SJCRH30 (cell line): ENCODE measurements around the gene GP1BA. TPM values are rescaled to one million over a fixed set of nuclear protein-coding genes. Genes with fewer than 3 reads are reported as not detected.
A peak's percentile ranks its signal among the peaks of the same experiment; 100 is the strongest.

Experiments used
- DNase-seq, 2 experiments: peaks; one replicate each; pipeline ENCODE4 v3.0.0-alpha.2; 2015 to 2020
- H3K27ac ChIP-seq: fragments of 250-450 bp; sonication (Bioruptor Pico); 2 replicates; pipeline ENCODE4 v1.5.1; 2020; ENCODE audit warnings: mild to moderate bottlenecking, moderate library complexity
- H3K27me3 ChIP-seq: fragments of 250-450 bp; sonication (Bioruptor Pico); 2 replicates; pipeline ENCODE4 v1.5.1; 2020; ENCODE audit warnings: mild to moderate bottlenecking, moderate library complexity
- H3K36me3 ChIP-seq: fragments of 250-450 bp; sonication (Bioruptor Pico); 2 replicates; pipeline ENCODE4 v1.5.1; 2020; ENCODE audit warnings: mild to moderate bottlenecking, moderate library complexity
- H3K4me1 ChIP-seq: fragments of 250-450 bp; sonication (Bioruptor Pico); 2 replicates; pipeline ENCODE4 v1.5.1; 2020; ENCODE audit warnings: mild to moderate bottlenecking, moderate library complexity
- H3K4me3 ChIP-seq: fragments of 250-450 bp; sonication (Bioruptor Pico); 2 replicates; pipeline ENCODE4 v1.5.1; 2020; ENCODE audit warnings: mild to moderate bottlenecking, moderate library complexity
- H3K9me3 ChIP-seq: fragments of 250-450 bp; sonication (Bioruptor Pico); replicated peaks from 2 replicates; pipeline ENCODE4 v1.5.1; 2020; ENCODE audit warnings: mild to moderate bottlenecking, moderate library complexity
- total RNA-seq: library from RNA; depleted of rRNA; stranded (reverse); fragments of >200 nt; shearing (Covaris generic); gene quantifications from 2 replicates; pipeline ENCODE4 v1.2.3, GENCODE V29; 2014

Gene GP1BA
- total RNA-seq, 1 experiment from 2014 or later = not detected

GRCh38 chr17:4939796-4940554 lies 7.9 kb downstream of the GP1BA start, which contains the start of the genes RNF167 and SLC25A11:
Gene RNF167, plus strand, starts transcription at chr17:4940268. Its CDS starts 642 bp downstream, at chr17:4940910.
Gene SLC25A11, minus strand, starts transcription at chr17:4940046. Its CDS starts 136 bp downstream, at chr17:4939910.
- Histone ChIP-seq H3K36me3 (peaks cover 17% of the 10 kb centered on the region), H3K9me3 (no peaks in the 10 kb centered on the region)

GRCh38 chr17:4940555-4941318 lies 8.7 kb downstream of the GP1BA start:
- DNase-seq = peak in 1 of 2 experiments; percentile 81
- Histone ChIP-seq H3K4me1 (peaks cover 12% of the 10 kb centered on the region), H3K9me3 (no peaks in the 10 kb centered on the region), H3K27ac (peak overlapping the region; percentile 90), H3K36me3 (peaks cover 24% of the 10 kb centered on the region), H3K4me3 (peak overlapping the region; percentile 67), H3K27me3 (no peaks in the 10 kb centered on the region)

More at GRCh38 chr17:4939796-4940554, 7.9 kb downstream of the GP1BA start, which contains the start of the genes RNF167 and SLC25A11:
- Histone ChIP-seq H3K4me1 (peaks cover 4% of the 10 kb centered on the region), H3K27me3 (no peaks in the 10 kb centered on the region), H3K27ac (peak within 1 kb of the TSS; percentile 90), H3K4me3 (peak within 1 kb of the TSS; percentile 67)
- peak; percentile 95 to 97 for DNase-seq

- H3K27ac ChIP-seq = peak overlapping the region; percentile 90; the same call in 1 of the 2 replicates
- peaks cover 12% of the 10 kb centered on the region for H3K4me1 ChIP-seq
- H3K27me3 ChIP-seq = no peaks in the 10 kb centered on the region
- DNase-seq = no peak
- H3K36me3 ChIP-seq = peaks cover 27% of the 10 kb centered on the region
- no peaks in the 10 kb centered on the region for H3K9me3 ChIP-seq
- peak overlapping the region; percentile 67 for H3K4me3 ChIP-seq
Observed at GRCh38 chr17:4941319-4941610, 9.2 kb downstream of the GP1BA start.

GRCh38 chr17:4942760-4943508 lies 10.9 kb downstream of the GP1BA start:
- Histone ChIP-seq H3K9me3 (no peaks in the 10 kb centered on the region), H3K4me1 (peaks cover 12% of the 10 kb centered on the region), H3K36me3 (peaks cover 38% of the 10 kb centered on the region), H3K27ac (no peak overlapping the region), H3K27me3 (no peaks in the 10 kb centered on the region), H3K4me3 (no peak overlapping the region)
- no peak for DNase-seq

- H3K4me1 ChIP-seq = peaks cover 12% of the 10 kb centered on the region
- no peaks in the 10 kb centered on the region for H3K9me3 ChIP-seq
- H3K4me3 ChIP-seq = no peak overlapping the region
- DNase-seq = no peak
- H3K36me3 ChIP-seq = peaks cover 40% of the 10 kb centered on the region
- no peaks in the 10 kb centered on the region for H3K27me3 ChIP-seq
- H3K27ac ChIP-seq = no peak overlapping the region
Observed at GRCh38 chr17:4944163-4944553, 12.1 kb downstream of the GP1BA start.

- Histone ChIP-seq H3K4me1 (peaks cover 12% of the 10 kb centered on the region), H3K4me3 (no peak overlapping the region), H3K27me3 (no peaks in the 10 kb centered on the region), H3K36me3 (peaks cover 40% of the 10 kb centered on the region), H3K9me3 (no peaks in the 10 kb centered on the region), H3K27ac (peak overlapping the region; percentile 98)
- no peak for DNase-seq
Observed at GRCh38 chr17:4944554-4945175, 12.6 kb downstream of the GP1BA start.

- H3K4me3 ChIP-seq = peak overlapping the region; percentile 96
- H3K27ac ChIP-seq = peak overlapping the region; percentile 98
- DNase-seq = peak; percentile 81
- H3K9me3 ChIP-seq = no peaks in the 10 kb centered on the region
- peaks cover 40% of the 10 kb centered on the region for H3K36me3 ChIP-seq
- H3K4me1 ChIP-seq = peaks cover 12% of the 10 kb centered on the region
- no peaks in the 10 kb centered on the region for H3K27me3 ChIP-seq
Observed at GRCh38 chr17:4945176-4945943, 13.3 kb downstream of the GP1BA start.

- DNase-seq = peak; percentile 77 to 92
- Histone ChIP-seq H3K27me3 (no peaks in the 10 kb centered on the region), H3K4me1 (peaks cover 12% of the 10 kb centered on the region), H3K9me3 (no peaks in the 10 kb centered on the region), H3K36me3 (peaks cover 40% of the 10 kb centered on the region), H3K4me3 (peak overlapping the region; percentile 96), H3K27ac (peak overlapping the region; percentile 98)
Observed at GRCh38 chr17:4945944-4946280, 13.8 kb downstream of the GP1BA start.

GRCh38 chr17:4946312-4946976 lies 14.4 kb downstream of the GP1BA start:
- no peak for DNase-seq
- Histone ChIP-seq H3K4me3 (peak overlapping the region; percentile 96), H3K27ac (peak overlapping the region; percentile 98), H3K36me3 (peaks cover 40% of the 10 kb centered on the region), H3K27me3 (no peaks in the 10 kb centered on the region), H3K4me1 (peaks cover 12% of the 10 kb centered on the region), H3K9me3 (no peaks in the 10 kb centered on the region)

- H3K9me3 ChIP-seq = no peaks in the 10 kb centered on the region
- no peaks in the 10 kb centered on the region for H3K27me3 ChIP-seq
- peak overlapping the region; percentile 96 for H3K4me3 ChIP-seq
- H3K27ac ChIP-seq = peak overlapping the region; percentile 98
- peaks cover 12% of the 10 kb centered on the region for H3K4me1 ChIP-seq
- no peak for DNase-seq
- H3K36me3 ChIP-seq = peaks cover 40% of the 10 kb centered on the region
Observed at GRCh38 chr17:4947010-4947410, 14.9 kb downstream of the GP1BA start.

GRCh38 chr17:4947411-4948165 lies 15.5 kb downstream of the GP1BA start:
- peaks cover 40% of the 10 kb centered on the region for H3K36me3 ChIP-seq
- DNase-seq = peak; percentile 62 to 75
- peak overlapping the region; percentile 98 for H3K27ac ChIP-seq
- peak overlapping the region; percentile 96 for H3K4me3 ChIP-seq
- H3K27me3 ChIP-seq = no peaks in the 10 kb centered on the region
- H3K9me3 ChIP-seq = no peaks in the 10 kb centered on the region
- H3K4me1 ChIP-seq = peaks cover 14% of the 10 kb centered on the region

- H3K4me1 ChIP-seq = peaks cover 20% of the 10 kb centered on the region
- H3K4me3 ChIP-seq = peak within 1 kb of the TSS; percentile 96
- peak; percentile 80 to 85 for DNase-seq
- H3K27me3 ChIP-seq = no peaks in the 10 kb centered on the region
- no peaks in the 10 kb centered on the region for H3K9me3 ChIP-seq
- H3K27ac ChIP-seq = peak within 1 kb of the TSS; percentile 98
- peaks cover 40% of the 10 kb centered on the region for H3K36me3 ChIP-seq
Observed at GRCh38 chr17:4948166-4948930, 16.3 kb downstream of the GP1BA start, which contains the start of gene PFN1. Gene PFN1, minus strand, starts transcription at chr17:4948530. Its CDS starts 136 bp downstream, at chr17:4948394.
